HG03432 (cell line): ENCODE data around the gene SLC35F4.
"Not testable (repeated sequence)": the region's sequence is repeated elsewhere in the genome, so short reads cannot be mapped to it uniquely, and the experiment has no call there.

Experiments
- ATAC-seq: cut with Tn5 transposase; IDR thresholded peaks from one replicate; pipeline ENCODE4 v1.9.1; 2021; ENCODE audit warnings: mild to moderate bottlenecking, moderate library complexity; ENCODE audit not compliant: unreplicated experiment

SLC35F4 gene

GRCh38 chr14:57732463-57733285 lies 133.2 kb downstream of the SLC35F4 start:
- no peak for ATAC-seq

GRCh38 chr14:57729208-57730187 lies 136.4 kb downstream of the SLC35F4 start:
- ATAC-seq, result no peak

GRCh38 chr14:57725399-57726077 lies 140.4 kb downstream of the SLC35F4 start:
- no peak for ATAC-seq

GRCh38 chr14:57722141-57722540 lies 143.8 kb downstream of the SLC35F4 start:
- not testable (repeated sequence) for ATAC-seq

GRCh38 chr14:57714487-57714931 lies 151.4 kb downstream of the SLC35F4 start:
- no peak for ATAC-seq

GRCh38 chr14:57712698-57713097 lies 153.2 kb downstream of the SLC35F4 start:
- ATAC-seq, result peak; percentile 50

- no peak for ATAC-seq
These were observed 153.8 kb downstream of the SLC35F4 start for GRCh38 chr14:57712102-57712501.

GRCh38 chr14:57709909-57710308 lies 156.0 kb downstream of the SLC35F4 start:
- ATAC-seq, result no peak

GRCh38 chr14:57709086-57709485 lies 156.8 kb downstream of the SLC35F4 start:
- ATAC-seq, result not testable (repeated sequence)

GRCh38 chr14:57707219-57707618 lies 158.7 kb downstream of the SLC35F4 start:
- ATAC-seq, result no peak

GRCh38 chr14:57704763-57705162 lies 161.1 kb downstream of the SLC35F4 start:
- ATAC-seq, result no peak

GRCh38 chr14:57699947-57700346 lies 165.9 kb downstream of the SLC35F4 start:
- ATAC-seq, result no peak

- ATAC-seq, result no peak
These were observed 173.2 kb downstream of the SLC35F4 start for GRCh38 chr14:57692671-57693070.

- no peak for ATAC-seq
These were observed 178.5 kb downstream of the SLC35F4 start for GRCh38 chr14:57687416-57687815.

GRCh38 chr14:57686304-57686703 lies 179.6 kb downstream of the SLC35F4 start:
- ATAC-seq, result no peak

GRCh38 chr14:57671021-57671420 lies 194.9 kb downstream of the SLC35F4 start:
- no peak for ATAC-seq

GRCh38 chr14:57660208-57660607 lies 205.7 kb downstream of the SLC35F4 start:
- ATAC-seq, result no peak

- no peak for ATAC-seq
These were observed 206.8 kb downstream of the SLC35F4 start for GRCh38 chr14:57659052-57659451.

GRCh38 chr14:57657487-57657886 lies 208.4 kb downstream of the SLC35F4 start:
- no peak for ATAC-seq

GRCh38 chr14:57656853-57657252 lies 209.0 kb downstream of the SLC35F4 start:
- no peak for ATAC-seq

GRCh38 chr14:57652769-57653168 lies 213.1 kb downstream of the SLC35F4 start:
- no peak for ATAC-seq
